Activated CD4-positive, alpha-beta T cell treated with anti-CD3 and anti-CD28 coated beads, Interleukin-2, amount 50 U/mL, for 48 hours (primary cell): Measurements from ENCODE around the gene MPV17L2.

Source experiments
- DNase-seq, 2 experiments: peaks; one replicate each; pipeline ENCODE4 v3.0.0-alpha.2; 2020

Gene MPV17L2

DNA sequence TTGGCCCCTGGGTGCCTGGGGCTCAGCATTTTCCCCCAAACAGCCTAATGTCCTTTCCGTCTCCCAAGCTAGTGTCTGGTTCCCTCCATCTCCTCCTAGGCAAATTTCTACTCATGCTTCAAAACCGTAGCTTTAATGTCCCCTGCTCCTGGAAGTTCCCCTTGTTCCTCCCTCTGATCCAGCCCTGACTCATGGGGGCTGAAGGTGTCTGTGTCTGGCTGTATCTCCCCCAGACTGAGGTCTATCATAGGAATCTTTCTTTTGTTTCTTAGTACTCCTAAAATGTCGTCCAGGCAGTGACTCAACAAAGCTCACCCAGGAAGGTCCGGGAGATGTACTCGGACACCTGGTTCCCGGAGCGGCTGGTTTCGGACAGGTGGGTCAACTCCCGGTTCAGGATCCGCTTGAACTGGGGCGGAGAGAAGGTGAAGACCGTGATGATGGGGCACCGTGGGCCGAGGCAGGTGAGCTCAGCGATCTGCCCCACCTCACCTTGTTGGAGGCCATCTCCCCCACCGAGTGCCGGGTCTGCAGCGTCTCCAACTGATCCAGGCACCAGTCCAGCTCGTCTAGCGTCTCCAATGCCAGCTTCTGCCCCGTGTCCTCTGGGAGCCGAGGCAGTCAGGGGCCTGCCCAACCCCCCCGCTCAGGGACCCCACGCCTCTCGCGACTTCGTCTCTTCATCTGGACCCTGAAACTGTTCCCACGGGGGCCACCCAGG, 27.1 kb downstream of the MPV17L2 start:
- DNase-seq = no peak

DNA sequence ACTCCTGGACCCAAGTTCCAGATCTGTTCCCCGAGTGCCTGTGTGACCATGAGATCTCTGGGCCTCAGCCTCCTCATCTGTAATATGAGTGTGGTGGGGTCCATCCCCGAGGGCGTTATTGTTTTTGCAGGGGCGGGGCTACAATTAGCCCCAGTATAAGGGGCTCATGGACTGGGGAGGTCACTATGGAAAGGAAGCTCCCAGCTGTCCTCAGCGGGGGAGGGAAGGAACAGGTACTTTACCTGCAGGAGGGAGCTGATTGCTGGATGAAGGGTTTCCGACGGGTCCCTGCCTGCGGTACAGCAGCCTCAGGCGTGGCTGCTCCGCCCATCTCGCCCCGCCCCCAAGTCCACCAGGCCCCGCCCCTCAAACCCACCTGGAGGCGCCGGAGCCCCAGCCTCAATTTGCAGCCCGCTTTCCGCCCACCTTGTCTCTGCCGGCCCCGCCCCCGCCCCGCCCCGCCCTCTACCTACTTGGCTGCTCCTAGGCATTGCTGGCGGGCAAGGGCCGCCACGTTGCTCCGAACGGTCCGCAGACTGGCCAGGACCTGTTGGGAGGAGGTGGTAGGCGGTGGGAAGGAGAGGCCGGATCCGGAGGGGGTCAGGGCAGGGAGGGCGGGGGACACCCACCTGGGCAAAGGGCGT, 27.7 kb downstream of the MPV17L2 start:
- DNase-seq = no peak

DNA sequence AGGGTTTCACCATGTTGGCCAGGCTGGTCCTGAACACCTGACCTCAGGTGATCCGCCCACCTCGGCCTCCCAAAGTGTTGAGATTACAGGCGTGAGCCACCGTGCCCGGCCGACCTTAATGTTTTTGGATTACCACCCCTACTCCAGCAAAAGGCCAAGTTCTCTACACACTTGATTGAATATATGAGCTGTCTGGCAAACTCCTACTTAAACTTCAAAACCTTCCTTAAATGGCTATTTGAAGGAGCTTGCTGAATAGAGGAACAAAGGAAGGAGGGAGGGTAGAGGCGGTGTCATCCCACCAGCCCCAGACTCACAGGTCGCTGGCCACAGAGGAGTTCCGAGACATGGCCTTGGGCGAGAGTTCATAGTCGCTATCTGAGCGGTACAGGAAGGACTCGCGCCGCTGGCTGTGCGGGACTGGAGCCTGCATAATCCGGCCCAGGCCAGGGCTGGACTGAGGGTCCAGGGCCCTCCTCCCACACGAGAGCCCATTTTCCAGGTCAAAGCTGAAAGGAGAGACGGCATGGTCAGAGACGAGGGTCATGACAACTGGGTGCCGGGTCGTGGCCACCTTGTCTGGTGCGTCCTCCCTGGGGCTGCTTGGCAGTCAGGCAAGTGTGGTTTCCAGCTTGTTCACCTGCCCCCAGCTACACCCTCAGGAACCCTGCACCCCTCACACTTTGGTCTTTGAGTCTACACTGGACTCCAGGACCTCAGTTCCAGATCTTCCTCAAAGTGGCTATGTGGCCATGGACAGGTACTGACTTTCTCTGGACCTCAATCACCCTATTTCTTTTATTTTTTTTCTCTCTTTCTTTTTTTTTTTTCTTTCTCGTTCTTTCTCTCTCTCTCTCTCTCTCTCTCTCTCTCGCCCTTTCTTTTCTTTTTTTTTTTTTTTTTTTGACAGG, 29.1 kb downstream of the MPV17L2 start:
- DNase-seq = no peak

GRCh38 chr19:18223860-18224524, 31.0 kb downstream of the MPV17L2 start:
- peak; percentile 27 to 53 for DNase-seq

GRCh38 chr19:18224525-18225354, 31.7 kb downstream of the MPV17L2 start:
- DNase-seq = peak; percentile 94 to 96

- DNase-seq = no peak
Observed at GRCh38 chr19:18225355-18225701, 32.3 kb downstream of the MPV17L2 start.

DNA sequence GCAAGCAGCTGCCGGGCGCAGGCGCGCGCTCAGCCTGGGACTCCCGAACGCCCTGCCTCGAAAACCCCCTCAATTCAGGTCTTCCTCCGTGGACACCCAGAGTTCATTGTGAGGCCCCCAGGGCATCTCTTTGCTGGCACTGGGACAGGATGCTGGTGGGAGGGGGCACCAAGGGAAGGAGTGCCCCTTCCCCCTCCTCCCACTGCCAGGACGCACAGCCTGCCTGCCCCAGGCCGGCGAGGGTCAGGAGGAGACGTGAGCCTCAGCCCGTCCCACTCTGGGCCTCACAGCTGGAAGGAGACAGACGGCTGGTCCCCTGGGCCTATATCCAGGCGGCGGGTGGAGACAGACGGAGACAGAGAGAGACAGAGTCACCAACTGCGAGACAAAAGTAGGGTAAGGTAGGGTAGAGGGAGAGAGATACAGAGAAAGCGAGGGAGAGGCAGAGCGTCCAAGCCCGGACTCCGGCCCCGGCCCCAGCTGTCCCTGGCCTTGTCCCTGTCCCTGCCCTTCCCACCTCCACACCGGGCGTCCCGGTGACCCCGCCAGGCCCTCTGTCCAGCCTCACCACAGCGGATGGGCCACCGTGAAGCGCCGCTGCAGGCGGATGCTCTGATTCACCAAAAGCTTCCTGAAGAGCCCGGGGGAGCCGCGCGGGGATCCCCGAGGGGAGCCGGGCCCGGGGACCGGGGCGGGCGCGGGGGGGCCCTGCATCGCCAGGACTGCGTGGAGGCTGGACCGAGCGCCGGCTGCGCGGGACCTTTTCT, 32.9 kb downstream of the MPV17L2 start, which contains the start of gene PDE4C:
Gene PDE4C (minus strand): TSS at position 737 of the 767 bp plus-strand sequence. CDS start 23 bp downstream, at position 714.
- no peak for DNase-seq

DNA sequence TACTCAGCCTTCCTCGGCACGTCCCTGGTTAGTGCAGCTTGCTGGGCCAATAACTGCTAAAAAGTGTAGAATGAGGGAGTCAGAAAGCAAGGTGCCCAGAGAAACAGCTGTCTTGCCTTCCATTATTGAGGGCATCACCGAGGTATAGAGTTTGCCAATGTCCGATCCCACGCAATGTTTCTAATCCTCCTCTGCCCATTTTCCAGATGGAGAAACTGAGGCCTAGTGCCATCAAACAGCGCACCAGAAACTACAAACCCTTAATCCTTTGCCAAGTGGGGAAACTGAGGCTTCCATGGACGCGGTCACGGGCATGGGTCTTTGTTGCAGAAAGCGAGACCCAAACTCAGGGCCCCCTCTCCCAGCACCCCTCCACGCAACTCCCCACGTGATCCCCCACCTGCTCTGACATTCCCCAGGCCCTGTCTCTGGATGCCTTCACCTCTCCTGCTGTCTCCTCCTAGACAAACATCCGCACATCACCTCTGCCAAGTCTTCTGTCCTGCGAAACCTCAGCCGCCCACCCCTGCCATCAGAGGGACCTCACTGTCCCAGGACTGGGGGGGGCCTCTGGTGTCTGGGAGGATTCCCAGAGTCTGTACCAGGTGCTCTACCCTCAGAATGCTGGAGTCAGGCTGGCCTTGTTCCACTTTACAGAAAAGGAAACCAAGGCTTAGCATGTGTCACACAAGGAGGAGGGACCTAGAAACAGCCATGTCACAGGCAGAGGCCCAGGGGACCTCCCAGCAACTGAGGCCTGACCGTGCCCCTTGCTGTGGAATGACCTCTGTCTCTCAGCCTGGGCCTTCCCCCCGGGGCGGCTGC, 34.1 kb downstream of the MPV17L2 start:
- no peak for DNase-seq

DNA sequence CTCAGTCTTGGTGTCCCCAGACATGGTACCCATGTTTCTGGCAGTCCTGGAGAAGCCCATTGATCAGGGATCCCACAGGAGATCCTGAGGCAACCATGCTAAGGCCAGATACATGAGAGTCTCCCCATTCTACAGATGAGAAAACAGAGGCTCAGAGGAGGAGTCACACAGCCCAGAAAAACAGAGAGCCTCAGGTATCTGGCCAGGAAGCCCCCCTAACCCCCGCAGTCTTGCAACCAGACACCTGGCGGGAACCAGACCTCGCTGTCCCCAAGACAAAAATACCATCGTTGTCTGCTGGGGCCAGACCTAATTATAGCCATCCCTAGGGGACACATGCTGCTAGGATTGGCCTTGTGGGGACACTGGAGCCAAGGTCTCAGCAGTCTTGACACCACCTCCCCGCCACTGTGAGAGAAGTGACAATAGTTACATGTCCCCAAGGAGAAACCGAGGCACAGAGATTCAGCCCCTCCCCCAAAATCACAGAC, 34.8 kb downstream of the MPV17L2 start:
- no peak for DNase-seq

- peak; percentile 20 to 21 for DNase-seq
Observed at GRCh38 chr19:18229474-18229873, 36.5 kb downstream of the MPV17L2 start.

DNA sequence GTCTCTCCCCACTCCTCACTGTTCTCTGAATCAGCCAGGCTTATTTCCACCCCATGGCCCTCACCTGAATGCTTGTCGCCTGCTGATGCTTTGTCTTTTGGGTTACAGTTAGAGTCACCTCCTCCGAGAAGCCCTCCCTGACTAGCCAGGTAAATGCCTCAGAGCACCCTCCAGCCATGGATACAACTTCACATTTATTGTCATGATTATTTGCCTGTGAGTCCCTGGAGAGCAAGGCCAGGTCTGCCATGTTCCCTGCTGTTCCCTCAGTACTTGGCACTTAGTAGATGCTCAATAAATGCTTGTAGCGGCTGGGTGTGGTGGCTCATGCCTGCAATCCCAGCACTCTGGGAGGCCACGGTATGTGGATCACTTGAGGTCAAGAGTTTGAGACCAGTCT, 36.9 kb downstream of the MPV17L2 start:
- no peak for DNase-seq

GRCh38 chr19:18230941-18231734, 38.1 kb downstream of the MPV17L2 start:
- DNase-seq = no peak

DNA sequence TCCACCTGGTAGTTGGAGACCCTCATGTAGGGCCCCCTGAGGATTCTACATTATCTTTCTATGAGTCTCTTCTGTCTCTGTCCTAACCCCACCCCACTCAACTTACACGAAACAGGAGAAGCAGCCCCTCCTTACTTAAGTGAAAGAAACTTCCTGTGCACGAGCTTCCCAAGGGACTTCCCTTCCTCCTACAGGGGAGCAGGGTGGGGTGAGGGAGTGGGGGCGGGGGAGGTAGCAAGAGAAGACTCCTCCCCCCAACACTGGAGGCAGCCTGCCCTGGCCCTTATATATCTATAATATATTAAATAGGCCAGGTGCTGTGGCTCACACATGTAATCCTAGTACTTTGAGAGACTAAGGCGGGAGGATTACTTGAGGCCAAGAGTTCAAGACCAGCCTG, 38.8 kb downstream of the MPV17L2 start:
- DNase-seq = no peak

DNA sequence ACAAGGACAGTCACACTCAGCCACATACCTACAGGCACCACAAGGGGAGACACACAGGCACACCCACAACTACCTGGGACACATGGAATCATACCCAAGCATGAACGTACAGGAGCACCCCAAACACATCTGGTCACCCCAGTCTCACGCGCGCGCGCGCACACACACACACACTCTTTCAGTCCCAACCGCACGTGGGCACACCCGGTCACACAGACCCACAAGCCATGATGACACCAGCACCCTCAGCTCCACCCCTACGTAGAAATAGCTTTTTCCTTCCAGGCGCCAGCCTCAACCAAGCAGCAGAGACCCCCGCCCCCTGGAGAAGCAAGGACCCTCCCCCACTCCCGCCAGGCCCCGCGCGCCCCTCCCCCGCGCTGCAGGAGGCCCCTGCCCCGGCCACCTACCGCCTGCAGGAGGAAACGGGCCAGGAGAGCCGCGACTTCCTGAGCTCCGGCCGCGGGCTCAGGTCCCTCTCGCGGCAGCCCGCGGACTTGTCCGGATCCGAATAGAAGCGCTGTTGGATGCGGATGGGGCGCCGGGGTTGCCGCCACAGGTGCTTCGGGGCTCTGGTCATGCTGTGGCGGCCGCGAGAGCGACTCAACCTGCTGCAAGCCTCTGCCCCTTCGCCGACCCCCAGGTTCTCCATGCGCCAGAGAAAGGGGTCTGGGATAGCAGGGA, 39.7 kb downstream of the MPV17L2 start:
- no peak for DNase-seq

DNA sequence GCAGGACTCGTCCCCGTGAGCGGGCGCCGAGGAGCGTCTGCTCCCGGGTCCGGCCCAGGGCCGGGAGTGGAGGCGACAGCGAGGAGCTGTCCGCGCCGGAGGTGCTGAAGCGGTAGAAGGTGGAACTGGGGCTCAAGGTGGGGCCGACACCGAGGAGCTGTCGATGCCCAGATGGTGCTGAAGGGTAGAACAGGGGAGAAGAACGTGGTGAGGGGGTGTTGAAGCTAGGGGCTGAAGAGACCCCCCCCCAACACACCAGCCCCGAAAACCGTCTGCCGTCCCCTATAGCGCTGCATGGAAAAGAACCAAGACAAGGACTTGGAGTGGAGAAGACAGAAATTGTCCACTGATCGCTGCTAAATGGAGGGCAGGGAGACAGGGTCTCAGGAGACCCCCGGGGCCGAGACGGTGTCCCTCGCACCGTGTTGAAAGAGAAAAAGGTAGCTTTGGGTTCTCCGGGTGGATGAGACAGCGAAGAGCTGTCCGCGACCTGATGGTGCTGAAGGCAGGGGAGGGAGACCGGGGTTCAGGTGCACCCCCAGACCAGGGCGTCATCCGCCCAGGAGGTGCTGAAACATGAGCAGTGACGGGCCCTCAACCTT, 40.3 kb downstream of the MPV17L2 start:
- peak; percentile 49 to 56 for DNase-seq

- DNase-seq = no peak
Observed at GRCh38 chr19:18234194-18234593, 41.2 kb downstream of the MPV17L2 start.

DNA sequence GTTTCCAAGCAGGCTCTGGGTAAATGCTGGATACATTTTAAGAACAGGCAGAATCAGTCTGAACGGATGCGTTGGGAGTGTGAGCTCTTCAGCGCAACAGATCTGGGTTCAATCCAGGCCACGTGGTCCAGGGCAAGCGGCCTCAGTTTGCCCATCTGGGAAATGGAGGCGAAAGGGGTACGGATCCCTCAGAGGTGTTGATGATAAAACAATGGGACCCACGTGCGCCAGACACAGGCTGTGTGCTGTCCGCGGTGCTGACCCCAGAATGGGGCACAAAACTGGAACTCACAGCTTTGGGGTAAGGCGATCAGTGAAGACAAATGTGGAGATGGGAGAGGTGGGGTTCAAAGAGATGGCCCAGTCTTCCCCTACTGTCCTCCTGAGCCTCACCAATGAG, 46.3 kb downstream of the MPV17L2 start:
- DNase-seq = no peak

GRCh38 chr19:18245297-18245696, 52.3 kb downstream of the MPV17L2 start:
- no peak for DNase-seq
